ENCODE data around the gene PREP.
"Not testable (repeated sequence)": the region's sequence is repeated elsewhere in the genome, so short reads cannot be mapped to it uniquely, and the experiment has no call there.

DNA sequence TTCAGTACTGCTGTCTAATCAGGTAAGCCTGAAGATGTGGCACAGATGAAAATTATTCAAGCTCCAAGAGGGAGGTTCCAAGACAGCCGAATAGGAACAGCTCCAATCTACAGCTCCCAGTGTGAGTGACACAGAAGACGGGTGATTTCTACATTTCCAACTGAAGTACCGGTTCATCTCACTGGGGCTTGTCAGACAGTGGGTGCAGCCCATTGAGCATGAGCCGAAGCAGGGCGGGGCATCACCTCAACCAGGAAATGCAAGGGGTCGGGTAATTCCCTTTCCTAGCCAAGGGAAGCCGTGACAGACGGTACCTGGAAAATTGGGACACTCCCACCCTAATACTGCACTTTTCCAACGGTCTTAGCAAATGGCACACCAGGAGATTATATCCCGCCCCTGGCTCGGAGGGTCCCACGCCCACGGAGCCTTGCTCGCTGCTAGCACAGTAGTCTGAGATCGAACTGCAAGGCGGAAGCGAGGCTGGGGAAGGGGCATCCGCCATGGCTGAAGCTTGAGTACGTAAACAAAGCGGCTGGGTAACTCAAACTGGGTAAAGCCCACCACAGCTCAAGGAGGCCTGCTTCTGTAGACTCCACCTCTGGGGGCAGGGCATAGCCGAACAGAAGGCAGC, 64.4 kb downstream of the PREP start:
- TF ChIP-seq, protein P1, sequence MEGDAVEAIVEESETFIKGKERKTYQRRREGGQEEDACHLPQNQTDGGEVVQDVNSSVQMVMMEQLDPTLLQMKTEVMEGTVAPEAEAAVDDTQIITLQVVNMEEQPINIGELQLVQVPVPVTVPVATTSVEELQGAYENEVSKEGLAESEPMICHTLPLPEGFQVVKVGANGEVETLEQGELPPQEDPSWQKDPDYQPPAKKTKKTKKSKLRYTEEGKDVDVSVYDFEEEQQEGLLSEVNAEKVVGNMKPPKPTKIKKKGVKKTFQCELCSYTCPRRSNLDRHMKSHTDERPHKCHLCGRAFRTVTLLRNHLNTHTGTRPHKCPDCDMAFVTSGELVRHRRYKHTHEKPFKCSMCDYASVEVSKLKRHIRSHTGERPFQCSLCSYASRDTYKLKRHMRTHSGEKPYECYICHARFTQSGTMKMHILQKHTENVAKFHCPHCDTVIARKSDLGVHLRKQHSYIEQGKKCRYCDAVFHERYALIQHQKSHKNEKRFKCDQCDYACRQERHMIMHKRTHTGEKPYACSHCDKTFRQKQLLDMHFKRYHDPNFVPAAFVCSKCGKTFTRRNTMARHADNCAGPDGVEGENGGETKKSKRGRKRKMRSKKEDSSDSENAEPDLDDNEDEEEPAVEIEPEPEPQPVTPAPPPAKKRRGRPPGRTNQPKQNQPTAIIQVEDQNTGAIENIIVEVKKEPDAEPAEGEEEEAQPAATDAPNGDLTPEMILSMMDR (IDR thresholded peaks at IDR 0.05): not testable (repeated sequence)
- TF ChIP-seq, protein P2, sequence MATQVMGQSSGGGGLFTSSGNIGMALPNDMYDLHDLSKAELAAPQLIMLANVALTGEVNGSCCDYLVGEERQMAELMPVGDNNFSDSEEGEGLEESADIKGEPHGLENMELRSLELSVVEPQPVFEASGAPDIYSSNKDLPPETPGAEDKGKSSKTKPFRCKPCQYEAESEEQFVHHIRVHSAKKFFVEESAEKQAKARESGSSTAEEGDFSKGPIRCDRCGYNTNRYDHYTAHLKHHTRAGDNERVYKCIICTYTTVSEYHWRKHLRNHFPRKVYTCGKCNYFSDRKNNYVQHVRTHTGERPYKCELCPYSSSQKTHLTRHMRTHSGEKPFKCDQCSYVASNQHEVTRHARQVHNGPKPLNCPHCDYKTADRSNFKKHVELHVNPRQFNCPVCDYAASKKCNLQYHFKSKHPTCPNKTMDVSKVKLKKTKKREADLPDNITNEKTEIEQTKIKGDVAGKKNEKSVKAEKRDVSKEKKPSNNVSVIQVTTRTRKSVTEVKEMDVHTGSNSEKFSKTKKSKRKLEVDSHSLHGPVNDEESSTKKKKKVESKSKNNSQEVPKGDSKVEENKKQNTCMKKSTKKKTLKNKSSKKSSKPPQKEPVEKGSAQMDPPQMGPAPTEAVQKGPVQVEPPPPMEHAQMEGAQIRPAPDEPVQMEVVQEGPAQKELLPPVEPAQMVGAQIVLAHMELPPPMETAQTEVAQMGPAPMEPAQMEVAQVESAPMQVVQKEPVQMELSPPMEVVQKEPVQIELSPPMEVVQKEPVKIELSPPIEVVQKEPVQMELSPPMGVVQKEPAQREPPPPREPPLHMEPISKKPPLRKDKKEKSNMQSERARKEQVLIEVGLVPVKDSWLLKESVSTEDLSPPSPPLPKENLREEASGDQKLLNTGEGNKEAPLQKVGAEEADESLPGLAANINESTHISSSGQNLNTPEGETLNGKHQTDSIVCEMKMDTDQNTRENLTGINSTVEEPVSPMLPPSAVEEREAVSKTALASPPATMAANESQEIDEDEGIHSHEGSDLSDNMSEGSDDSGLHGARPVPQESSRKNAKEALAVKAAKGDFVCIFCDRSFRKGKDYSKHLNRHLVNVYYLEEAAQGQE (IDR thresholded peaks at IDR 0.05): not testable (repeated sequence)

Data from A549 (cell line).